Neural progenitor cell (in vitro differentiated cells): ENCODE data around the gene SLC34A2. TPM values are rescaled to one million over a fixed set of nuclear protein-coding genes. Genes with fewer than 3 reads are reported as not detected.

ENCODE experiments used
- DNase-seq: peaks from one replicate; pipeline ENCODE4 v3.0.0-alpha.2; 2016; ENCODE audit warnings: low spot score
- H2AFZ ChIP-seq: fragments of 200-600 bp; sonication (generic); replicated peaks from 2 replicates; pipeline ENCODE4 v1.6.1; 2016; ENCODE audit warnings: antibody characterized with exemption
- H3F3A ChIP-seq: fragments of 200-600 bp; sonication (generic); 2 replicates; pipeline ENCODE4 v1.6.1; 2016; ENCODE audit warnings: antibody characterized with exemption, low read depth
- H3K27ac ChIP-seq: fragments of 200-600 bp; sonication (generic); 2 replicates; pipeline ENCODE4 v1.5.1; 2016; ENCODE audit warnings: mild to moderate bottlenecking
- H3K27me3 ChIP-seq: fragments of 200-600 bp; sonication (generic); 2 replicates; pipeline ENCODE4 v1.6.1; 2016; ENCODE audit warnings: mild to moderate bottlenecking, moderate library complexity
- H3K36me3 ChIP-seq: fragments of 200-600 bp; sonication (generic); 2 replicates; pipeline ENCODE4 v1.5.1; 2016
- H3K4me1 ChIP-seq: fragments of 200-600 bp; sonication (generic); 2 replicates; pipeline ENCODE4 v1.6.1; 2016; ENCODE audit warnings: mixed run types
- H3K4me2 ChIP-seq: fragments of 200-600 bp; sonication (generic); 2 replicates; pipeline ENCODE4 v1.6.1; 2016
- H3K4me3 ChIP-seq: fragments of 200-600 bp; sonication (generic); 2 replicates; pipeline ENCODE4 v1.5.1; 2016
- H3K79me2 ChIP-seq: fragments of 200-600 bp; sonication (generic); 2 replicates; pipeline ENCODE4 v1.6.1; 2016; ENCODE audit warnings: low read depth
- H3K9ac ChIP-seq: fragments of 200-600 bp; sonication (generic); 2 replicates; pipeline ENCODE4 v1.6.1; 2016
- H3K9me3 ChIP-seq: fragments of 200-600 bp; sonication (generic); 2 replicates; pipeline ENCODE4 v1.5.1; 2016; ENCODE audit warnings: low read depth
- H4K20me1 ChIP-seq: fragments of 200-600 bp; sonication (generic); 2 replicates; pipeline ENCODE4 v1.6.1; 2016; ENCODE audit warnings: low read depth
- H3K27ac Mint-ChIP-seq: 3 replicates; pipeline ENCODE4 v1.8.0; 2021; ENCODE audit warnings: mixed read lengths
- H3K27me3 Mint-ChIP-seq: 2 replicates; pipeline ENCODE4 v1.8.0; 2022; ENCODE audit warnings: low read depth, mild to moderate bottlenecking, inconsistent platforms, moderate library complexity, mixed read lengths; ENCODE audit not compliant: insufficient read depth
- H3K36me3 Mint-ChIP-seq: 3 replicates; pipeline ENCODE4 v1.8.0; 2021; ENCODE audit warnings: mixed read lengths
- H3K4me1 Mint-ChIP-seq: 3 replicates; pipeline ENCODE4 v1.8.0; 2021; ENCODE audit warnings: mixed read lengths
- H3K4me3 Mint-ChIP-seq: 3 replicates; pipeline ENCODE4 v1.8.0; 2021; ENCODE audit warnings: mild to moderate bottlenecking, moderate library complexity, mixed read lengths
- H3K9me3 Mint-ChIP-seq: 3 replicates; pipeline ENCODE4 v1.8.0; 2020; ENCODE audit warnings: mixed read lengths
- EZH2 ChIP-seq: fragments of 200-600 bp; sonication (generic); IDR thresholded peaks from 2 replicates; pipeline ENCODE4 v1.6.1; 2017; ENCODE audit warnings: antibody characterized with exemption, mild to moderate bottlenecking, moderate library complexity
- EZH2phosphoT487 ChIP-seq: fragments of 200-600 bp; sonication (generic); IDR thresholded peaks from 2 replicates; pipeline ENCODE4 v1.6.1; 2017; ENCODE audit warnings: antibody characterized with exemption
- small RNA-seq: library from RNA; depleted of rRNA; stranded (forward); fragments of <200 nt; gene quantifications from one replicate; pipeline ENCODE3, GENCODE V24; 2015
- total RNA-seq: library from RNA; depleted of rRNA; stranded (reverse); fragments of >200 nt; gene quantifications from 2 replicates; pipeline ENCODE4 v1.2.3, GENCODE V29; 2015; ENCODE audit warnings: low replicate concordance
- TF ChIP-seq, protein P1 (sequence below): fragments of 200-600 bp; sonication (generic); IDR thresholded peaks from 2 replicates; pipeline ENCODE4 v1.5.1; 2017; ENCODE audit warnings: antibody characterized with exemption, mild to moderate bottlenecking

Gene SLC34A2
- total RNA-seq, 1 donor from 2014 or later, result not detected

DNA sequence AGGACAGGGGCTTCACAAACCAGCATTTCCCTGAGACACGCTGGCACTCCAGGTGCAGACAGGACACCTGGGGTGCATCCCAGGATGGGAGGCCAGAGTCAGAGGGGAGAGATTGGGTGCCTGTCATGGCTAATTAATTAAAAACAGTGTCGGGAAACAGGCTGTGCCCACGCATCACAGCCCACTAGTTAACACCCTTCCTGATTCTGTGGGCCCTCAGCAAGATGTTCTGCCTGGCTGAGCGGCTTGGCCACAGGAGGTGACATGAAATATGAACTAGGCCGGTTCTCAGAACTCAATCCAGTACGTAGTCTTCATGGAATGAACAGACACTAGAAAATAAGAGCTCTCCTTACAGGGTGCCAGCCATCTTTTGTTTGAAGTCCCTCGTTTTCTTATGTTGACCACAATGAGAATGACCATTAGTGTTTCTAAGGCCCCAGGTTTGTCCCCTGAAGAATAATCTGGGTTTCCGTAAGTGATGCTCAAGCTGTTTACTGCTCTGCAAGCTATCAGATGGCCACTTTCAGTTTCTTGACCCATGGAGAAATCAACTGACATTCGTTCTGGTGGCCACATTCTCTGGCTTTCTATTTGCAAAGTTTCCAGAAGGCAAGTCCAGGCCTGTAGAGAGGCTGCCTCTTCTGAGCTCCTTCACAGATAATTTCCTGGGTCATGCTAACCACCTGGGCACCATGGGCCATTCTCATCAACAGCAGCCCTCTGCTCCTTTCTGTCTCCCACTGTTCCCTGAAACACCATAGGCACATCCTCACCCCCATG, 72.3 kb downstream of the SLC34A2 start:
- H3K27ac ChIP-seq, result no peak overlapping the region
- Mint-ChIP-seq H3K27me3 (peaks cover 3% of the 10 kb centered on the region), H3K4me3 (no peak overlapping the region), H3K36me3 (no peaks in the 10 kb centered on the region), H3K4me1 (peaks cover 8% of the 10 kb centered on the region), H3K27ac (no peak overlapping the region), H3K9me3 (no peaks in the 10 kb centered on the region)
- H3K9me3 ChIP-seq, result no peaks in the 10 kb centered on the region
- no peak overlapping the region for H2AFZ ChIP-seq
- H3F3A ChIP-seq, result no peaks in the 10 kb centered on the region
- no peak overlapping the region for H3K4me2 ChIP-seq
- no peaks in the 10 kb centered on the region for H3K79me2 ChIP-seq
- TF ChIP-seq, protein P1, sequence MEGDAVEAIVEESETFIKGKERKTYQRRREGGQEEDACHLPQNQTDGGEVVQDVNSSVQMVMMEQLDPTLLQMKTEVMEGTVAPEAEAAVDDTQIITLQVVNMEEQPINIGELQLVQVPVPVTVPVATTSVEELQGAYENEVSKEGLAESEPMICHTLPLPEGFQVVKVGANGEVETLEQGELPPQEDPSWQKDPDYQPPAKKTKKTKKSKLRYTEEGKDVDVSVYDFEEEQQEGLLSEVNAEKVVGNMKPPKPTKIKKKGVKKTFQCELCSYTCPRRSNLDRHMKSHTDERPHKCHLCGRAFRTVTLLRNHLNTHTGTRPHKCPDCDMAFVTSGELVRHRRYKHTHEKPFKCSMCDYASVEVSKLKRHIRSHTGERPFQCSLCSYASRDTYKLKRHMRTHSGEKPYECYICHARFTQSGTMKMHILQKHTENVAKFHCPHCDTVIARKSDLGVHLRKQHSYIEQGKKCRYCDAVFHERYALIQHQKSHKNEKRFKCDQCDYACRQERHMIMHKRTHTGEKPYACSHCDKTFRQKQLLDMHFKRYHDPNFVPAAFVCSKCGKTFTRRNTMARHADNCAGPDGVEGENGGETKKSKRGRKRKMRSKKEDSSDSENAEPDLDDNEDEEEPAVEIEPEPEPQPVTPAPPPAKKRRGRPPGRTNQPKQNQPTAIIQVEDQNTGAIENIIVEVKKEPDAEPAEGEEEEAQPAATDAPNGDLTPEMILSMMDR, result no peak
- no peak for TF ChIP-seq EZH2phosphoT487
- no peak for TF ChIP-seq EZH2
- no peak overlapping the region for H3K9ac ChIP-seq
- H3K27me3 ChIP-seq, result no peaks in the 10 kb centered on the region
- H4K20me1 ChIP-seq, result no peaks in the 10 kb centered on the region
- H3K4me1 ChIP-seq, result no peaks in the 10 kb centered on the region
- DNase-seq, result no peak
- no peaks in the 10 kb centered on the region for H3K36me3 ChIP-seq
- no peak overlapping the region for H3K4me3 ChIP-seq

Small RNA genes within 50 kb of the gene (small RNA-seq; reads per million reads assigned to genes)
- gene AC092436.3 (not detected), gene MTND4LP22 (not detected), gene RPS29P11 (not detected)

Other genes starting within 250 kb of the SLC34A2 start
- 49.6 and 87.2 TPM in 2 replicates for gene SEL1L3, start 207.1 kb downstream of the SLC34A2 start, total RNA-seq